HAP-1 (cell line): ENCODE results near the gene MAP3K13.

Experiments used
- DNase-seq, 2 experiments: peaks; one replicate each; pipeline ENCODE4 v3.0.0-alpha.2; 2016 to 2020; ENCODE audit warnings: low spot score in 2 of 2
- H3K27me3 ChIP-seq: fragments of 250-450 bp; sonication (Bioruptor Pico); 2 replicates; pipeline ENCODE4 v1.5.1; 2020; ENCODE audit warnings: low read depth, mild to moderate bottlenecking, moderate library complexity
- H3K36me3 ChIP-seq: fragments of 250-450 bp; sonication (Bioruptor Pico); replicated peaks from 2 replicates; pipeline ENCODE4 v1.5.1; 2020; ENCODE audit warnings: mild to moderate bottlenecking
- H3K4me1 ChIP-seq: fragments of 250-450 bp; sonication (Bioruptor Pico); 2 replicates; pipeline ENCODE4 v1.5.1; 2020; ENCODE audit warnings: mild to moderate bottlenecking
- H3K4me3 ChIP-seq: fragments of 250-450 bp; sonication (Bioruptor Pico); 2 replicates; pipeline ENCODE4 v1.5.1; 2020; ENCODE audit warnings: mild to moderate bottlenecking, moderate library complexity
- H3K9me3 ChIP-seq: fragments of 250-450 bp; sonication (Bioruptor Pico); 2 replicates; pipeline ENCODE4 v1.5.1; 2020; ENCODE audit warnings: mild to moderate bottlenecking, moderate library complexity
- in situ Hi-C: fragments of 300-500 bp; cut with MboI; formaldehyde crosslinking; loops from 3 replicates; pipeline ENCODE4 v1.14.3; 2020; ENCODE audit warnings: low sequenced_read_pairs, inconsistent platforms, mixed read lengths

Gene MAP3K13

GRCh38 chr3:185330644-185331043 is 32.3 kb upstream of the MAP3K13 start:
- no peak for DNase-seq
- in situ Hi-C loops = no loop called here
- Histone ChIP-seq H3K4me1 (0 out of 2 replicates have a peak, but pooled peaks cover 3% of the 10 kb centered on the region), H3K4me3 (no peak overlapping the region), H3K27me3 (no peaks in the 10 kb centered on the region), H3K9me3 (no peaks in the 10 kb centered on the region), H3K36me3 (no peaks in the 10 kb centered on the region)

- Histone ChIP-seq H3K9me3 (no peaks in the 10 kb centered on the region), H3K27me3 (no peaks in the 10 kb centered on the region), H3K4me1 (0 out of 2 replicates have a peak, but pooled peaks cover 3% of the 10 kb centered on the region), H3K36me3 (no peaks in the 10 kb centered on the region), H3K4me3 (no peak overlapping the region)
- in situ Hi-C loops = no loop called here
- DNase-seq = no peak
Measured at GRCh38 chr3:185332026-185332735, 30.8 kb upstream of the MAP3K13 start.

- Histone ChIP-seq H3K36me3 (no peaks in the 10 kb centered on the region), H3K27me3 (no peaks in the 10 kb centered on the region), H3K4me3 (no peak overlapping the region), H3K9me3 (no peaks in the 10 kb centered on the region), H3K4me1 (peaks cover 3% of the 10 kb centered on the region; the same call in 1 of the 2 replicates)
- DNase-seq = no peak
- in situ Hi-C loops = no loop called here
Measured at GRCh38 chr3:185335799-185336198, 27.1 kb upstream of the MAP3K13 start.

- no peak overlapping the region for H3K4me3 ChIP-seq
- H3K27me3 ChIP-seq = no peaks in the 10 kb centered on the region
- H3K4me1 ChIP-seq = peaks cover 3% of the 10 kb centered on the region; the same call in 1 of the 2 replicates
- H3K36me3 ChIP-seq = no peaks in the 10 kb centered on the region
- DNase-seq = no peak
- H3K9me3 ChIP-seq = no peaks in the 10 kb centered on the region
- in situ Hi-C loops = no loop called here
Measured at GRCh38 chr3:185337231-185337816, 25.6 kb upstream of the MAP3K13 start.

- DNase-seq = no peak
- Histone ChIP-seq H3K4me1 (peaks cover 2% of the 10 kb centered on the region; the same call in 1 of the 2 replicates), H3K4me3 (no peak overlapping the region), H3K9me3 (no peaks in the 10 kb centered on the region), H3K27me3 (no peaks in the 10 kb centered on the region), H3K36me3 (no peaks in the 10 kb centered on the region)
- in situ Hi-C loops = no loop called here
Measured at GRCh38 chr3:185339945-185340344, 23.0 kb upstream of the MAP3K13 start.

- Histone ChIP-seq H3K36me3 (no peaks in the 10 kb centered on the region), H3K9me3 (no peaks in the 10 kb centered on the region), H3K4me3 (no peak overlapping the region), H3K4me1 (no peaks in the 10 kb centered on the region; the same call in 1 of the 2 replicates), H3K27me3 (no peaks in the 10 kb centered on the region)
- DNase-seq = no peak
- in situ Hi-C loops = no loop called here
Measured at GRCh38 chr3:185340751-185341150, 22.2 kb upstream of the MAP3K13 start.

- no peaks in the 10 kb centered on the region for H3K36me3 ChIP-seq
- no peak for DNase-seq
- H3K4me3 ChIP-seq = no peak overlapping the region
- in situ Hi-C loops = no loop called here
- H3K4me1 ChIP-seq = no peaks in the 10 kb centered on the region; the same call in 1 of the 2 replicates
- H3K9me3 ChIP-seq = no peaks in the 10 kb centered on the region
- H3K27me3 ChIP-seq = no peaks in the 10 kb centered on the region
Measured at GRCh38 chr3:185341616-185342458, 21.1 kb upstream of the MAP3K13 start.

- Histone ChIP-seq H3K9me3 (no peaks in the 10 kb centered on the region), H3K27me3 (no peaks in the 10 kb centered on the region), H3K4me1 (no peaks in the 10 kb centered on the region; the same call in 1 of the 2 replicates), H3K4me3 (no peak overlapping the region), H3K36me3 (no peaks in the 10 kb centered on the region)
- in situ Hi-C loops = no loop called here
- DNase-seq = no peak
Measured at GRCh38 chr3:185342459-185343174, 20.3 kb upstream of the MAP3K13 start.

- Histone ChIP-seq H3K36me3 (no peaks in the 10 kb centered on the region), H3K4me3 (no peak overlapping the region), H3K9me3 (no peaks in the 10 kb centered on the region), H3K4me1 (no peaks in the 10 kb centered on the region), H3K27me3 (no peaks in the 10 kb centered on the region)
- in situ Hi-C loops = no loop called here
- DNase-seq = no peak
Measured at GRCh38 chr3:185347399-185347798, 15.5 kb upstream of the MAP3K13 start.

GRCh38 chr3:185350841-185351240 is 12.1 kb upstream of the MAP3K13 start:
- DNase-seq = no peak
- Histone ChIP-seq H3K9me3 (no peaks in the 10 kb centered on the region), H3K4me1 (no peaks in the 10 kb centered on the region), H3K27me3 (no peaks in the 10 kb centered on the region), H3K36me3 (no peaks in the 10 kb centered on the region), H3K4me3 (no peak overlapping the region)
- in situ Hi-C loops = loop anchor here (10.0 kb wide), 1 partner anchor 204 kb away; the partner anchor contains the start of gene LIPH

GRCh38 chr3:185351396-185351795 is 11.5 kb upstream of the MAP3K13 start:
- H3K36me3 ChIP-seq = no peaks in the 10 kb centered on the region
- no peaks in the 10 kb centered on the region for H3K27me3 ChIP-seq
- DNase-seq = no peak
- H3K9me3 ChIP-seq = no peaks in the 10 kb centered on the region
- H3K4me3 ChIP-seq = no peak overlapping the region
- no peaks in the 10 kb centered on the region for H3K4me1 ChIP-seq
- in situ Hi-C loops = loop anchor here (10.0 kb wide), 1 partner anchor 203 kb away; the partner anchor contains the start of gene LIPH

GRCh38 chr3:185353225-185353624 is 9.7 kb upstream of the MAP3K13 start:
- DNase-seq = no peak
- Histone ChIP-seq H3K4me1 (no peaks in the 10 kb centered on the region), H3K36me3 (no peaks in the 10 kb centered on the region), H3K9me3 (no peaks in the 10 kb centered on the region), H3K27me3 (peaks cover 3% of the 10 kb centered on the region; the same call in 1 of the 2 replicates), H3K4me3 (no peak overlapping the region)
- in situ Hi-C loops = loop anchor here (10.0 kb wide), 1 partner anchor 202 kb away; the partner anchor contains the start of gene LIPH
